SK-N-SH treated with all-trans-retinoic acid at 6 μM for 48 hours (cell line): Measurements from ENCODE around the gene TSPYL6.
"Not testable (repeated sequence)": the region's sequence is repeated elsewhere in the genome, so short reads cannot be mapped to it uniquely, and the experiment has no call there.

Experiments used
- ATAC-seq: fragments of 200-7000 bp; cut with Tn5 transposase; 3 replicates; pipeline ENCODE4 v1.9.1; 2020; ENCODE audit warnings: mild to moderate bottlenecking, moderate library complexity
- ARNTL ChIP-seq: fragments of 450-650 bp; formaldehyde crosslinking; IDR thresholded peaks from 2 replicates; pipeline ENCODE4 v1.5.0; 2020; ENCODE audit warnings: low read depth, mild to moderate bottlenecking, moderate library complexity, borderline replicate concordance
- BACH2 ChIP-seq: fragments of 250-450 bp; sonication (Bioruptor Pico); IDR thresholded peaks from 2 replicates; pipeline ENCODE4 v1.9.0; 2021; ENCODE audit warnings: mild to moderate bottlenecking, borderline replicate concordance
- CSDC2 ChIP-seq: fragments of 250-450 bp; sonication (Bioruptor Pico); IDR thresholded peaks from 2 replicates; pipeline ENCODE4 v1.5.0; 2020; ENCODE audit warnings: mild to moderate bottlenecking, moderate library complexity
- ESRRG ChIP-seq: fragments of 250-450 bp; sonication (Bioruptor Pico); IDR thresholded peaks from 2 replicates; pipeline ENCODE4 v1.6.1; 2021; ENCODE audit warnings: mild to moderate bottlenecking
- GLIS3 ChIP-seq: fragments of 250-450 bp; sonication (Bioruptor Pico); IDR thresholded peaks from 2 replicates; pipeline ENCODE4 v1.5.0; 2020; ENCODE audit warnings: mild to moderate bottlenecking, moderate library complexity
- ISL1 ChIP-seq: fragments of 250-450 bp; sonication (Bioruptor Pico); IDR thresholded peaks from 2 replicates; pipeline ENCODE4 v2.1.2; 2022; ENCODE audit warnings: mild to moderate bottlenecking, moderate library complexity
- OSR1 ChIP-seq: fragments of 250-450 bp; sonication (Bioruptor Pico); IDR thresholded peaks from 2 replicates; pipeline ENCODE4 v1.8.0; 2022; ENCODE audit warnings: moderate library complexity, mild to moderate bottlenecking, inconsistent platforms
- PPARA ChIP-seq: fragments of 250-450 bp; sonication (Bioruptor Pico); IDR thresholded peaks from 2 replicates; pipeline ENCODE4 v1.5.0; 2020; ENCODE audit warnings: mild to moderate bottlenecking, borderline replicate concordance
- RARB ChIP-seq: fragments of 250-450 bp; sonication (Bioruptor Pico); IDR thresholded peaks from 2 replicates; pipeline ENCODE4 v1.8.0; 2021; ENCODE audit warnings: mild to moderate bottlenecking, moderate library complexity
- SNAI2 ChIP-seq: fragments of 250-450 bp; sonication (Bioruptor Pico); IDR thresholded peaks from 2 replicates; pipeline ENCODE4 v1.5.0; 2020; ENCODE audit warnings: mild to moderate bottlenecking, moderate library complexity
- TCF4 ChIP-seq: fragments of 250-450 bp; sonication (Bioruptor Pico); IDR thresholded peaks from 2 replicates; pipeline ENCODE4 v1.8.0; 2021; ENCODE audit warnings: mild to moderate bottlenecking, moderate library complexity, borderline replicate concordance
- TOX ChIP-seq: fragments of 250-450 bp; sonication (Bioruptor Pico); IDR thresholded peaks from 2 replicates; pipeline ENCODE4 v1.8.0; 2021; ENCODE audit warnings: mild to moderate bottlenecking, moderate library complexity, borderline replicate concordance
- ZC3H10 ChIP-seq: fragments of 250-450 bp; sonication (Bioruptor Pico); IDR thresholded peaks from 2 replicates; pipeline ENCODE4 v1.5.1; 2021; ENCODE audit warnings: mild to moderate bottlenecking, moderate library complexity
- ZFP3 ChIP-seq: fragments of 250-450 bp; sonication (Bioruptor Pico); IDR thresholded peaks from 2 replicates; pipeline ENCODE4 v1.5.0; 2020; ENCODE audit warnings: mild to moderate bottlenecking, moderate library complexity
- ZFP30 ChIP-seq: fragments of 450-650 bp; formaldehyde crosslinking; IDR thresholded peaks from 2 replicates; pipeline ENCODE4 v1.5.0; 2022; ENCODE audit warnings: mild to moderate bottlenecking, moderate library complexity
- ZNF565 ChIP-seq: fragments of 450-650 bp; formaldehyde crosslinking; conservative IDR thresholded peaks from 2 replicates; pipeline ENCODE4 v1.5.0; 2020; ENCODE audit warnings: low read depth, mild to moderate bottlenecking, moderate library complexity
- ZNF8 ChIP-seq: fragments of 450-650 bp; formaldehyde crosslinking; IDR thresholded peaks from 2 replicates; pipeline ENCODE4 v1.5.0; 2020; ENCODE audit warnings: mild to moderate bottlenecking, moderate library complexity
- TF ChIP-seq, protein P1 (sequence below): fragments of 250-450 bp; sonication (Bioruptor Pico); IDR thresholded peaks from 2 replicates; pipeline ENCODE4 v1.5.0; 2020; ENCODE audit warnings: mild to moderate bottlenecking, moderate library complexity
- TF ChIP-seq, protein P2 (sequence below): fragments of 250-450 bp; sonication (Bioruptor Pico); IDR thresholded peaks from 2 replicates; pipeline ENCODE4 v1.8.0; 2021; ENCODE audit warnings: low read depth, mild to moderate bottlenecking, moderate library complexity, borderline replicate concordance
- TF ChIP-seq, protein P3 (sequence below): fragments of 250-450 bp; sonication (Bioruptor Pico); IDR thresholded peaks from 2 replicates; pipeline ENCODE4 v1.8.0; 2020; ENCODE audit warnings: mild to moderate bottlenecking, moderate library complexity, borderline replicate concordance
- TF ChIP-seq, protein P4 (sequence below): fragments of 250-450 bp; sonication (Bioruptor Pico); IDR thresholded peaks from 2 replicates; pipeline ENCODE4 v1.5.1; 2020; ENCODE audit warnings: low read depth, mild to moderate bottlenecking, moderate library complexity
- TF ChIP-seq, protein P5 (sequence below): fragments of 250-450 bp; sonication (Bioruptor Pico); IDR thresholded peaks from 2 replicates; pipeline ENCODE4 v1.5.1; 2021; ENCODE audit warnings: mild to moderate bottlenecking, moderate library complexity

The TSPYL6 gene

DNA sequence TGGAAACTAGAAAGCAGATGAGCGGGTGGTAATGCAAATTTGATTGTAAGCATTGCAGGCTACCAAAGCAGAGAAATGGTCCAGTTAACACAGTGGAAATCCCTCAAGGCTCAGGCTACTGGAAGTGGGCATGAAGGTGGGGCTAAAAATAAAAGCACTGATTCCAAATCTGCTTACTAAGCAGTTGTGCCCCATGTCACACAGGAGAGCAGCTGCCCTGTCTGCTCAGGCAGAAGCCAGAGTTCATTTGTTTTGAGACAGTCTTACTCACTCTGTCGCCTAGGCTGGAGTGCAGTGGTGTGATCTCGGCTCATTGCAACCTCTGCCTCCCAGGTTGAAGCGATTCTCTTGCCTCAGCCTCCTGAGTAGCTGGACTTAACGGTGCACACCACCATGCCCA is 42.5 kb upstream of the TSPYL6 start:
- TF ChIP-seq, protein P1, sequence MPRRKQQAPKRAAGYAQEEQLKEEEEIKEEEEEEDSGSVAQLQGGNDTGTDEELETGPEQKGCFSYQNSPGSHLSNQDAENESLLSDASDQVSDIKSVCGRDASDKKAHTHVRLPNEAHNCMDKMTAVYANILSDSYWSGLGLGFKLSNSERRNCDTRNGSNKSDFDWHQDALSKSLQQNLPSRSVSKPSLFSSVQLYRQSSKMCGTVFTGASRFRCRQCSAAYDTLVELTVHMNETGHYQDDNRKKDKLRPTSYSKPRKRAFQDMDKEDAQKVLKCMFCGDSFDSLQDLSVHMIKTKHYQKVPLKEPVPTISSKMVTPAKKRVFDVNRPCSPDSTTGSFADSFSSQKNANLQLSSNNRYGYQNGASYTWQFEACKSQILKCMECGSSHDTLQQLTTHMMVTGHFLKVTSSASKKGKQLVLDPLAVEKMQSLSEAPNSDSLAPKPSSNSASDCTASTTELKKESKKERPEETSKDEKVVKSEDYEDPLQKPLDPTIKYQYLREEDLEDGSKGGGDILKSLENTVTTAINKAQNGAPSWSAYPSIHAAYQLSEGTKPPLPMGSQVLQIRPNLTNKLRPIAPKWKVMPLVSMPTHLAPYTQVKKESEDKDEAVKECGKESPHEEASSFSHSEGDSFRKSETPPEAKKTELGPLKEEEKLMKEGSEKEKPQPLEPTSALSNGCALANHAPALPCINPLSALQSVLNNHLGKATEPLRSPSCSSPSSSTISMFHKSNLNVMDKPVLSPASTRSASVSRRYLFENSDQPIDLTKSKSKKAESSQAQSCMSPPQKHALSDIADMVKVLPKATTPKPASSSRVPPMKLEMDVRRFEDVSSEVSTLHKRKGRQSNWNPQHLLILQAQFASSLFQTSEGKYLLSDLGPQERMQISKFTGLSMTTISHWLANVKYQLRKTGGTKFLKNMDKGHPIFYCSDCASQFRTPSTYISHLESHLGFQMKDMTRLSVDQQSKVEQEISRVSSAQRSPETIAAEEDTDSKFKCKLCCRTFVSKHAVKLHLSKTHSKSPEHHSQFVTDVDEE (CRISPR knock-in tag), result no peak
- TF ChIP-seq CSDC2 (CRISPR knock-in tag), result no peak
- TF ChIP-seq ZNF8, result no peak
- TF ChIP-seq TOX (CRISPR knock-in tag), result no peak
- TF ChIP-seq, all 23 proteins: peak for 0
- no peak for ATAC-seq

DNA sequence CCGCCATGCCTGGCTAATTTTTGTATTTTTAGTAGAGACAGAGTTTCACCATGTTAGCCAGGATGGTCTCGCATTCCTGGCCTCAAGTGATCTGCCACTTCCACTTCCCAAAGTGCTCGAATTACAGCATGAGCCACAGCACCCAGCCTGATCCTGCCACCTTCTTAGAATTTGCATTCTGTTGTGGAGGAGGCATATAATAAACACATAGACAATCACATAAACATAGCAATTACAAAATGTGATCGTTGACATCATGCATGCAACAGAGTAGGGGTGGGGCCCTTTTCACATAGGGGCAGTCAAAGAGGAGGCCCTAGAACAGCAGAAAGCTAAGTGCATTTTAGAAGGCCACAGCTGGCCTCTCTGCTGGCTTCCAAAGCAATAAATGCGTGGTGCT is 39.9 kb upstream of the TSPYL6 start:
- TF ChIP-seq SNAI2 (CRISPR knock-in tag) (no peak), ZFP30 (CRISPR knock-in tag) (no peak), OSR1 (CRISPR knock-in tag) (no peak), ZFP3 (CRISPR knock-in tag) (no peak), TCF4 (CRISPR knock-in tag) (no peak), ESRRG (CRISPR knock-in tag) (no peak), RARB (no peak), TOX (CRISPR knock-in tag) (no peak), ZC3H10 (CRISPR knock-in tag) (no peak), ARNTL (no peak), GLIS3 (no peak), BACH2 (no peak), ZNF8 (no peak), ISL1 (no peak)
- TF ChIP-seq, protein P2, sequence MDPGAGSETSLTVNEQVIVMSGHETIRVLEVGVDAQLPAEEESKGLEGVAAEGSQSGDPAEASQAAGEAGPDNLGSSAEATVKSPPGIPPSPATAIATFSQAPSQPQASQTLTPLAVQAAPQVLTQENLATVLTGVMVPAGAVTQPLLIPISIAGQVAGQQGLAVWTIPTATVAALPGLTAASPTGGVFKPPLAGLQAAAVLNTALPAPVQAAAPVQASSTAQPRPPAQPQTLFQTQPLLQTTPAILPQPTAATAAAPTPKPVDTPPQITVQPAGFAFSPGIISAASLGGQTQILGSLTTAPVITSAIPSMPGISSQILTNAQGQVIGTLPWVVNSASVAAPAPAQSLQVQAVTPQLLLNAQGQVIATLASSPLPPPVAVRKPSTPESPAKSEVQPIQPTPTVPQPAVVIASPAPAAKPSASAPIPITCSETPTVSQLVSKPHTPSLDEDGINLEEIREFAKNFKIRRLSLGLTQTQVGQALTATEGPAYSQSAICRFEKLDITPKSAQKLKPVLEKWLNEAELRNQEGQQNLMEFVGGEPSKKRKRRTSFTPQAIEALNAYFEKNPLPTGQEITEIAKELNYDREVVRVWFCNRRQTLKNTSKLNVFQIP (CRISPR knock-in tag), result no peak
- TF ChIP-seq, protein P3, sequence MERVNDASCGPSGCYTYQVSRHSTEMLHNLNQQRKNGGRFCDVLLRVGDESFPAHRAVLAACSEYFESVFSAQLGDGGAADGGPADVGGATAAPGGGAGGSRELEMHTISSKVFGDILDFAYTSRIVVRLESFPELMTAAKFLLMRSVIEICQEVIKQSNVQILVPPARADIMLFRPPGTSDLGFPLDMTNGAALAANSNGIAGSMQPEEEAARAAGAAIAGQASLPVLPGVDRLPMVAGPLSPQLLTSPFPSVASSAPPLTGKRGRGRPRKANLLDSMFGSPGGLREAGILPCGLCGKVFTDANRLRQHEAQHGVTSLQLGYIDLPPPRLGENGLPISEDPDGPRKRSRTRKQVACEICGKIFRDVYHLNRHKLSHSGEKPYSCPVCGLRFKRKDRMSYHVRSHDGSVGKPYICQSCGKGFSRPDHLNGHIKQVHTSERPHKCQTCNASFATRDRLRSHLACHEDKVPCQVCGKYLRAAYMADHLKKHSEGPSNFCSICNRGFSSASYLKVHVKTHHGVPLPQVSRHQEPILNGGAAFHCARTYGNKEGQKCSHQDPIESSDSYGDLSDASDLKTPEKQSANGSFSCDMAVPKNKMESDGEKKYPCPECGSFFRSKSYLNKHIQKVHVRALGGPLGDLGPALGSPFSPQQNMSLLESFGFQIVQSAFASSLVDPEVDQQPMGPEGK (CRISPR knock-in tag), result no peak
- TF ChIP-seq, protein P4, sequence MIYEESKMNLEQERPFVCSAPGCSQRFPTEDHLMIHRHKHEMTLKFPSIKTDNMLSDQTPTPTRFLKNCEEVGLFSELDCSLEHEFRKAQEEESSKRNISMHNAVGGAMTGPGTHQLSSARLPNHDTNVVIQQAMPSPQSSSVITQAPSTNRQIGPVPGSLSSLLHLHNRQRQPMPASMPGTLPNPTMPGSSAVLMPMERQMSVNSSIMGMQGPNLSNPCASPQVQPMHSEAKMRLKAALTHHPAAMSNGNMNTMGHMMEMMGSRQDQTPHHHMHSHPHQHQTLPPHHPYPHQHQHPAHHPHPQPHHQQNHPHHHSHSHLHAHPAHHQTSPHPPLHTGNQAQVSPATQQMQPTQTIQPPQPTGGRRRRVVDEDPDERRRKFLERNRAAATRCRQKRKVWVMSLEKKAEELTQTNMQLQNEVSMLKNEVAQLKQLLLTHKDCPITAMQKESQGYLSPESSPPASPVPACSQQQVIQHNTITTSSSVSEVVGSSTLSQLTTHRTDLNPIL, result no peak
- TF ChIP-seq, protein P5, sequence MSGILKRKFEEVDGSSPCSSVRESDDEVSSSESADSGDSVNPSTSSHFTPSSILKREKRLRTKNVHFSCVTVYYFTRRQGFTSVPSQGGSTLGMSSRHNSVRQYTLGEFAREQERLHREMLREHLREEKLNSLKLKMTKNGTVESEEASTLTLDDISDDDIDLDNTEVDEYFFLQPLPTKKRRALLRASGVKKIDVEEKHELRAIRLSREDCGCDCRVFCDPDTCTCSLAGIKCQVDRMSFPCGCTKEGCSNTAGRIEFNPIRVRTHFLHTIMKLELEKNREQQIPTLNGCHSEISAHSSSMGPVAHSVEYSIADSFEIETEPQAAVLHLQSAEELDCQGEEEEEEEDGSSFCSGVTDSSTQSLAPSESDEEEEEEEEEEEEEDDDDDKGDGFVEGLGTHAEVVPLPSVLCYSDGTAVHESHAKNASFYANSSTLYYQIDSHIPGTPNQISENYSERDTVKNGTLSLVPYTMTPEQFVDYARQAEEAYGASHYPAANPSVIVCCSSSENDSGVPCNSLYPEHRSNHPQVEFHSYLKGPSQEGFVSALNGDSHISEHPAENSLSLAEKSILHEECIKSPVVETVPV (CRISPR knock-in tag), result no peak
- ATAC-seq, result no peak

DNA sequence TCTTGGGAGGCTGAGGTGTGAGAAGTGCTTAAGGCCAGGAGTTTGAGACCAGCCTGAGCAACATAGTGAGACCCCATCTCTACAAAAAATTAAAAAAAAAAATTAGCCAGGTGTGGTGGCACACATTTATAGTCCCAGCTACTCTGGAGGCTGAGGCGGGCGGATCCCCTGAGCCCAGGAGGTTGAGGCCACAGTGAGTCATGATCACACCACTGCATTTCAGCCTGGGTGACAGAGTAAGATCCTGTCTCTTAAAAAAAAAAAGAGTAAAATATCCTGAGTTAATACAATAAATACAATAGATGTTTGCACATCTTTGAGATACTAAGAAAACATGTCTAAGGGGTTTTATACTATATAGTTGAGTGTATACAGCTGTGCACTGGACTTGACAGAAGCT is 38.6 kb upstream of the TSPYL6 start:
- ATAC-seq, result not testable (repeated sequence)

DNA sequence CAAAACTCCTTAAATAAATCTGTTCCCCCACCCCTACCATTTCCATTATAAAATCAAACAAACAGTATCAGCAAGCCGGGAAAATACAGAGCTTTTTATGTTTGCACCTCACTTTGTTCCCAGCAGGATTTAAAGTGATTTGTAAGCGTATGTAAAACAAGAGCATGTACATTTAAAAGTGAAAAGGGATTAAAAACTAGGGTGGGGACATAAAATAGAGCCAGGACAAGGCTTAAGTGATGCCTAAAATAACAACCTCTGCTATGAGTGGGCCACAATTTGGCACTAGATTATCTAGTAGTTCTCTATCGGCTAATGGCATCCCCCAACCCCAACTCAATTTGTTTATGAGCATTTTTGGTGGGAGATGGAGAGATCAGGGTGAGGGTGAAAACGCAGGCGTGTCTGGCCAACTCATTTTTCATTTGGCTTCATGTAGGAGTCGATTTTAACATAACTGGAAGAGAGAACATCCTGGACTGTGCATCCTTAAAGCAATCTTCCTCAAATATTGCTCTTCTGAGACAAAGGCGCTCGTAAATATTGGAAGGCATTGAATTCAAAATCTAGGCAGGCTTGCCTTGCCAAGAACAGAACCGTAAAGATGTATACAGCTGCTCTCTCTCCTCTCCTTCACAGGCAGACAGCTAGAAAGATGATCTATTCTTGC is 34.5 kb upstream of the TSPYL6 start:
- ATAC-seq, result no peak
- TF ChIP-seq, protein P1 (CRISPR knock-in tag), result no peak
- TF ChIP-seq TCF4 (CRISPR knock-in tag) (no peak), ZFP30 (CRISPR knock-in tag) (no peak), ESRRG (CRISPR knock-in tag) (no peak), PPARA (no peak), CSDC2 (CRISPR knock-in tag) (no peak), ZNF565 (CRISPR knock-in tag) (no peak)
- TF ChIP-seq, protein P4, result no peak
